DOHH2 (cell line): ENCODE measurements around the gene ARID5A.

ENCODE experiments used
- EZH2phosphoT487 ChIP-seq: fragments of 200-600 bp; sonication (generic); IDR thresholded peaks from 2 replicates; pipeline ENCODE4 v1.6.1; 2017; ENCODE audit warnings: borderline replicate concordance, mild to moderate bottlenecking, antibody characterized with exemption, low read length, moderate library complexity, mixed read lengths
- TF ChIP-seq, protein P1 (sequence below): fragments of 200-600 bp; sonication (generic); IDR thresholded peaks from one replicate; pipeline ENCODE4 v1.5.1; 2014; ENCODE audit warnings: antibody characterized with exemption, mild to moderate bottlenecking, low read depth, low read length; ENCODE audit not compliant: poor library complexity, severe bottlenecking

GRCh38 chr2:96580771-96581170 lies 44.2 kb downstream of the ARID5A start:
- TF ChIP-seq, protein P1, sequence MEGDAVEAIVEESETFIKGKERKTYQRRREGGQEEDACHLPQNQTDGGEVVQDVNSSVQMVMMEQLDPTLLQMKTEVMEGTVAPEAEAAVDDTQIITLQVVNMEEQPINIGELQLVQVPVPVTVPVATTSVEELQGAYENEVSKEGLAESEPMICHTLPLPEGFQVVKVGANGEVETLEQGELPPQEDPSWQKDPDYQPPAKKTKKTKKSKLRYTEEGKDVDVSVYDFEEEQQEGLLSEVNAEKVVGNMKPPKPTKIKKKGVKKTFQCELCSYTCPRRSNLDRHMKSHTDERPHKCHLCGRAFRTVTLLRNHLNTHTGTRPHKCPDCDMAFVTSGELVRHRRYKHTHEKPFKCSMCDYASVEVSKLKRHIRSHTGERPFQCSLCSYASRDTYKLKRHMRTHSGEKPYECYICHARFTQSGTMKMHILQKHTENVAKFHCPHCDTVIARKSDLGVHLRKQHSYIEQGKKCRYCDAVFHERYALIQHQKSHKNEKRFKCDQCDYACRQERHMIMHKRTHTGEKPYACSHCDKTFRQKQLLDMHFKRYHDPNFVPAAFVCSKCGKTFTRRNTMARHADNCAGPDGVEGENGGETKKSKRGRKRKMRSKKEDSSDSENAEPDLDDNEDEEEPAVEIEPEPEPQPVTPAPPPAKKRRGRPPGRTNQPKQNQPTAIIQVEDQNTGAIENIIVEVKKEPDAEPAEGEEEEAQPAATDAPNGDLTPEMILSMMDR, result no peak
- no peak for TF ChIP-seq EZH2phosphoT487
